ENCODE results near the gene CALR. TPM values are rescaled to one million over a fixed set of nuclear protein-coding genes. Genes with fewer than 3 reads are reported as not detected.

CALR gene
- total and polyA plus RNA-seq, 4 donors, result 415 to 1,551 (median 801) TPM

DNA sequence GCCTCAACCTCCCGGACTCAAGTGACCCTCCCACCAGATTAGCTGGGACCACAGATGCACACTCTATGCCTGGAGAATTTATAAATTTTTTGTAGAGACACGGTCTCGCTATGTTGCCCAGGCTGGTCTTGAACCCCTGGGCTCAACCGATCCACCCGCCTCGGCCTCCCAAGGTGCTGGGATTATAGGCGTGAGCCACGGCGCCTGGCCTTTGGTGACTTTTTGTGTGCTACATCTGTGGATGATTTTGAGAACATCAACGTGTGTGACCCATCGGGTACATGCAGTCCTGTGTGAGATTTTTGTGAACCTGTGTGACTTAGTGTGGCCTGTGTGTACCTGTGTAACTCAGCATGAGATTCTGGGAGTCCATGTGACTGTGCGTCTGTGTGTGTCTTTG lies 48.3 kb downstream of the CALR start:
- no peak overlapping the region for H3K27ac ChIP-seq (ENCODE audit: low read depth in 1 of 2, low read length in 1 of 2)
- DNase-seq, result no peak
- peaks cover 0 to 14% (median 4%) of the 10 kb centered on the region in 5 donors for H3K4me1 ChIP-seq (ENCODE audit: control insufficient read depth in 5 of 5, insufficient read depth in 5 of 5, low read length in 5 of 5)
- TF ChIP-seq, protein P1, sequence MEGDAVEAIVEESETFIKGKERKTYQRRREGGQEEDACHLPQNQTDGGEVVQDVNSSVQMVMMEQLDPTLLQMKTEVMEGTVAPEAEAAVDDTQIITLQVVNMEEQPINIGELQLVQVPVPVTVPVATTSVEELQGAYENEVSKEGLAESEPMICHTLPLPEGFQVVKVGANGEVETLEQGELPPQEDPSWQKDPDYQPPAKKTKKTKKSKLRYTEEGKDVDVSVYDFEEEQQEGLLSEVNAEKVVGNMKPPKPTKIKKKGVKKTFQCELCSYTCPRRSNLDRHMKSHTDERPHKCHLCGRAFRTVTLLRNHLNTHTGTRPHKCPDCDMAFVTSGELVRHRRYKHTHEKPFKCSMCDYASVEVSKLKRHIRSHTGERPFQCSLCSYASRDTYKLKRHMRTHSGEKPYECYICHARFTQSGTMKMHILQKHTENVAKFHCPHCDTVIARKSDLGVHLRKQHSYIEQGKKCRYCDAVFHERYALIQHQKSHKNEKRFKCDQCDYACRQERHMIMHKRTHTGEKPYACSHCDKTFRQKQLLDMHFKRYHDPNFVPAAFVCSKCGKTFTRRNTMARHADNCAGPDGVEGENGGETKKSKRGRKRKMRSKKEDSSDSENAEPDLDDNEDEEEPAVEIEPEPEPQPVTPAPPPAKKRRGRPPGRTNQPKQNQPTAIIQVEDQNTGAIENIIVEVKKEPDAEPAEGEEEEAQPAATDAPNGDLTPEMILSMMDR (IDR thresholded peaks at IDR 0.05; ENCODE audit: control extremely low read depth, extremely low read depth), result no peak
- H3K9me3 ChIP-seq (ENCODE audit: control insufficient read depth in 4 of 4, insufficient read depth in 3 of 4, low read length in 3 of 4), result no peaks in the 10 kb centered on the region
- H3K36me3 ChIP-seq (ENCODE audit: control insufficient read depth in 4 of 4, insufficient read depth in 4 of 4, low read length in 4 of 4), result no peaks in the 10 kb centered on the region
- H3K27me3 ChIP-seq (ENCODE audit: control insufficient read depth in 3 of 3, insufficient read depth in 3 of 3, low read length in 2 of 3), result no peaks in the 10 kb centered on the region
- 95 to 96% methylated on average over 12 of the region's 12 CpGs for WGBS, 2 donors
- H3K4me3 ChIP-seq, result no peak overlapping the region
- no peak for ATAC-seq (ENCODE audit: insufficient read depth, low FRiP score)
- H3K9ac ChIP-seq (ENCODE audit: insufficient read depth in 1 of 2, low read length in 2 of 2), result no peak overlapping the region

DNA sequence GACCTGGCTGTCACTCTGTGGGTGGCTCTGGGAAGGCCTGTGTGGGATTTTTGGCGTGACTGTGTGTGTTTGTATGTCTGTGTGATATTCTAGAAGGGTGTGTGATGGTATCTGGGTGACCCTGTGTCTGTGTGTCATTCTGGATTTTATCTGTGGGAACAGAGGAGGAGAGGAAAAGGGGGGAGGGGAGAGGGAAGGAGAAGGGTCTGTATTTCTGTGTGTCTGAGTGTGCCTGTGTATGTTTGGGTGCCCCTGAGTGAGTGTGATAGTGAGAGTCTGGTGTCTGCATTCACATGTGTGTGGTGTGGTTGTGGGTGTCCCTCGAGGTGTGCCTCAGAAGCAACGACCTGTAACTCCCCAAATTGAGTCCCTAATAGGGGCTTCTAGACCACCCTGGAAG lies 48.8 kb downstream of the CALR start:
- ATAC-seq (ENCODE audit: insufficient read depth, low FRiP score) (no peak), DNase-seq (no peak)
- Histone ChIP-seq H3K27ac (ENCODE audit: low read depth in 1 of 2, low read length in 1 of 2) (no peak overlapping the region), H3K4me1 (ENCODE audit: control insufficient read depth in 5 of 5, insufficient read depth in 5 of 5, low read length in 5 of 5) (peaks cover 0 to 14% (median 4%) of the 10 kb centered on the region in 5 donors), H3K9ac (ENCODE audit: insufficient read depth in 1 of 2, low read length in 2 of 2) (no peak overlapping the region), H3K36me3 (ENCODE audit: control insufficient read depth in 4 of 4, insufficient read depth in 4 of 4, low read length in 4 of 4) (no peaks in the 10 kb centered on the region), H3K27me3 (ENCODE audit: control insufficient read depth in 3 of 3, insufficient read depth in 3 of 3, low read length in 2 of 3) (no peaks in the 10 kb centered on the region), H3K4me3 (no peak overlapping the region), H3K9me3 (ENCODE audit: control insufficient read depth in 4 of 4, insufficient read depth in 3 of 4, low read length in 3 of 4) (no peaks in the 10 kb centered on the region)
- TF ChIP-seq, protein P1 (IDR thresholded peaks at IDR 0.05; ENCODE audit: control extremely low read depth, extremely low read depth), result no peak
- WGBS, 2 donors, result 91 to 95% methylated on average over 3 of the region's 3 CpGs

DNA sequence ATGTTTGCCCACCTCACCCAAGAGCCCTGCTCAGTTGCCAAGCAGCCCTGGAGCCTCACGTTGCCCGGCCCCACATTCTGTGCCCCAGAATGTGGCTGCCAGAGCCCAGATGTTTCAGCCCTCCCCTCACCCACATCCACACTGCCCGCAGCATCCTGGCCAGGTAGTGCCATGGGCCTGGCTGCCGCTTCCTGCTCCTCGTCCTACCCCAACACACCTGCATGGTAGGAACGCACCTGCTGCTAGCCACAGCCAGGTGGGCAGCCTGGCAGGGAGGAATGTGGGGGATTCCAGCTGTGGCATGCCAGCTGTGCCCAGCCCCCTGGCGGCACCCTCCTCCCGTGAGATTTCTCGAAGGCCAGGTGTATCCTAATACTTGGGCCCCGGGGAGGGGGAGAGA lies 49.4 kb downstream of the CALR start:
- Histone ChIP-seq H3K9ac (ENCODE audit: insufficient read depth in 1 of 2, low read length in 2 of 2) (no peak overlapping the region), H3K9me3 (ENCODE audit: control insufficient read depth in 4 of 4, insufficient read depth in 3 of 4, low read length in 3 of 4) (no peaks in the 10 kb centered on the region), H3K4me3 (no peak overlapping the region), H3K27me3 (ENCODE audit: control insufficient read depth in 3 of 3, insufficient read depth in 3 of 3, low read length in 2 of 3) (no peaks in the 10 kb centered on the region), H3K36me3 (ENCODE audit: control insufficient read depth in 4 of 4, insufficient read depth in 4 of 4, low read length in 4 of 4) (no peaks in the 10 kb centered on the region), H3K27ac (ENCODE audit: low read depth in 1 of 2, low read length in 1 of 2) (no peak overlapping the region), H3K4me1 (ENCODE audit: control insufficient read depth in 5 of 5, insufficient read depth in 5 of 5, low read length in 5 of 5) (peaks cover 0 to 14% (median 4%) of the 10 kb centered on the region in 5 donors)
- TF ChIP-seq, protein P1 (IDR thresholded peaks at IDR 0.05; ENCODE audit: control extremely low read depth, extremely low read depth), result no peak
- WGBS, 2 donors, result 78 to 84% methylated on average over 10 of the region's 10 CpGs
- DNase-seq, result no peak
- ATAC-seq (ENCODE audit: insufficient read depth, low FRiP score), result no peak

DNA sequence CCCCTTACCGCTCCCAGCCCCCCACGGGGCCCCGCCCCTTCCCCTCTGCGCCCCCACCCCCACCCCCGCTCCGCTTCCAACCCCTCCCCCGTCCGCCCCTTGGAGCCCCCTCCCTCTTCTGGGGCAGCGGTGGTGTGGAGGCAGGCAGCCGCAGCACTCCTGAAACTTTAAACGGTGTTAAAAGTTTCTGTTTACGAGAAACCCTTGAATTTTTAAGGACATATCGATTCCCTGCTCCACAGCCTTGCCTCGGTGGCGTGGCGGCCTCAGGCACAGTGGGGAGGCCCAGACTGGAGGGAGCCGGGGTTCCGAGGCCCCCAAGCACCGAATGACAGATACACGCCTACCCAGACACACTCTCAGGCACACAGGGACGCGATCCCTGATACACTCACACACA lies 52.0 kb downstream of the CALR start:
- ATAC-seq (ENCODE audit: insufficient read depth, low FRiP score) (no peak), DNase-seq (no peak)
- Histone ChIP-seq H3K9ac (ENCODE audit: insufficient read depth in 1 of 2, low read length in 2 of 2) (no peak overlapping the region), H3K36me3 (ENCODE audit: control insufficient read depth in 4 of 4, insufficient read depth in 4 of 4, low read length in 4 of 4) (no peaks in the 10 kb centered on the region), H3K27me3 (ENCODE audit: control insufficient read depth in 3 of 3, insufficient read depth in 3 of 3, low read length in 2 of 3) (peaks cover 0 to 2% (median 0%) of the 10 kb centered on the region in 3 donors), H3K27ac (ENCODE audit: low read depth in 1 of 2, low read length in 1 of 2) (no peak overlapping the region), H3K9me3 (ENCODE audit: control insufficient read depth in 4 of 4, insufficient read depth in 3 of 4, low read length in 3 of 4) (peaks cover 0 to 2% (median 0%) of the 10 kb centered on the region in 4 donors), H3K4me1 (ENCODE audit: control insufficient read depth in 5 of 5, insufficient read depth in 5 of 5, low read length in 5 of 5) (peaks cover 0 to 8% (median 6%) of the 10 kb centered on the region in 5 donors), H3K4me3 (no peak overlapping the region)
- TF ChIP-seq, protein P1 (IDR thresholded peaks at IDR 0.05; ENCODE audit: control extremely low read depth, extremely low read depth), result no peak
- WGBS, 2 donors, result 51 to 57% methylated on average over 20 to 22 of the region's 22 CpGs

Data from lung (tissue), 12 donors.